Non-pigmented ciliary epithelial cell (primary cell): ENCODE results near the gene WDR35.

Experiments
- DNase-seq: peaks from one replicate; pipeline ENCODE4 v3.0.0-alpha.2; 2010; ENCODE audit warnings: low read depth

Gene WDR35

DNA sequence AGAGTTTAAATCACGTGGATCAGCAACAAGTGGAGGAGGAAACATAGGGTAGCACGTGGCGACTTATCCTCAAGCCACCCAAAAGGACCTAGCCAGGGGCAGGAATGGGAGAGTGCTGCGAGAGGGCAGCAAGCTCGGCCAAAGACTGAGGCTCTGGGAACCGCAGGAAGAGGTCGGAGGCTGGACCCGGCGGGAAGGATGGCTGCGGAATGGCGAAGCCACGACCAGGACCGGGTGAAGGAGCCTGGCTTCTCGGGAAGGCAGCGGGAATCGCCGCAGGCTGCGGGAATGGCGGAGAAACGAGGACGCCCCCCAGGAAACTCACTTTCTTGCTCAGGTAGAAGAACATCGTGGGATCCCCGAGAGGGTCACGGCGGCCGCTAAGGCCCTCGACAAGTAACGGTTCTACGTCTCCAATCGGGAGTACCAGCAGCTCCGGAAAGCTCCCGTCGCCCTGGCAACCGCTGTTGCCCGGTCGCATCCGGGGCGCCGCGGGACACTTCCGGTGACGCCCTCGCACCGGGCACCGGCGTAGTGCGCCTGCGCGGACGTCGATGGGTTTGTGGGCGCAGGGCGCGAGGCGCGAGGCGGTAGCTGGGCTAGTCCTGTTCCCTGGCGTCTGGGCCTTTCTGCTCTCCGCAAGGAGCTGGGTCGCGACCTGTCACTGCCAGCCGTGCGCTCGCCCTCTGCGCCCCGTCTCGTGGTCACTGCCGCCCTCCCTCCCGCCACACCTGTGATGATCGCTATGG, at the start of gene WDR35:
Gene WDR35 (minus strand): TSS at position 439 of the 749 bp plus-strand sequence. CDS start 90 bp downstream, at position 349.
- peak; percentile 35 for DNase-seq

DNA sequence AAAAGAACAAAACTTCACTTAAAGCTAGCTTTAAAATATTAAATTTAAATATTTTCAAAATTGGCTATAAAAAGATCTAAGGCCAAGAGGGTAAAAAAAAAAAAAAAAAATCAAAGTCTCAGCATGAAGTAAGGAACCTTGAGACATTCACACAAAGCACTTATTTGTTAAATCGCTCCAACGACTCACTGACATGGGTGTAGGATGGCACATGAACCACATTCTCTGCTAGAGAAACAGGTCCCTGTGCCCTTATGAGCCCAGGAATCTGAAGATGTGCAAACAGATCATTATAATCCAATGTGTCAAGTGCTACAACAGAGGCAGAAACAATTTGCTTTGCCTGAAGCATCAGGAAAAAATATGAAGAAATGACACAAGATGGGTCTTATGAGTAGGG, 47.8 kb upstream of the WDR35 start:
- DNase-seq: no peak

DNA sequence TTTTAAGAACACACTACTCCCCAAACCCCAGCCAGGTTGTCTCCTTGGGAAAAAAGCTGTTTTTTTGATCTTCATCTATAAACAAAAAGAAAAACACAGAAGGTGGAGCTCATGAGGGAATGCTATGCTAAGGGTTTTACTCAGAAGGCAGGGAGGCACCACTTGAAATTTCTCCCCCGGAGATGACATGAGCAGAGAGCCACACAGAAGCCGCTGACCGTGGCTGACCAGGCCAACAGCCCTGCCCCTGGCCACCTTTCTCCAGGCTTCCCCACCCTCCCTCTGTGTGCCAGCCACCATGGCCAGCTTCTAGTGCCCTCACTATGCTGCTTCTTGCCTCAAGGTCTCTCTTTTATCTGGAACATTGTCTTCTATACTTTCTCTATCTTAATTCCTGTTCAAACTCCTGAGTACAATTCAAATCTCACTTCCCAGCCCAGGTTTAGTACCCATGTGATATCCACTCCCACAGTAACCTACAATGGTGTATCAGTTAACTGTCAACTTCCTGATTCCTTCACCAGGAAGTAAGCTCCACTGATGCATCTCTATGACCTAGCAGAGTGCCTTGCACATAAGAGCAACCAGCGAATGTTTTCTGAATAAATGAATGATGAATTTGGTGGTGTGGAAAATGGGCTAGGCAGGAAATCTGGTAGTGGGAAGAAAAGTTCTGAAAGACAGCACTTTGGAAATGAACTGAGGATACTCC, 46.2 kb upstream of the WDR35 start:
- DNase-seq: no peak

- DNase-seq: no peak
Measured at GRCh38 chr2:20034821-20035220, 44.9 kb upstream of the WDR35 start.

DNA sequence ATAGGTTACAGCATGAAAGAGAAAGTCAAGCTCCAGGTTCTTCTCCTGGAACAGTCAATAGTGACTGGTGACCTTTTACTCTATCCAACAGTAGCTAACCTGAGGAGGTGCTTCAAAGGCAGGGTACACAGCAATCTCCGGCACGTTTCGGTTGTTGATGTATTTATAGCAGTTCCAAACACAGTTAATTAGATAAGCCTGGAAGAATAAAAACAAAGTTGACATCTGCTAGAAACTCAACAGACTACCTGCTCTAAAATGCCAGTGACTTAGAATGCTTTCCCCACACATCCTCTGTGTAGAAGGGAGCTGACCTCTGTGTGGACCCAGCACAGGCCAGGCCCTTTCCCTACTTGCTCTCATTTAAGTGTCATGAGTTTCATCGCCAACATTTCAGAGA, 44.3 kb upstream of the WDR35 start:
- DNase-seq: no peak

GRCh38 chr2:20033322-20033721, 43.4 kb upstream of the WDR35 start:
- no peak for DNase-seq

- DNase-seq: no peak
Measured at GRCh38 chr2:20030224-20030623, 40.3 kb upstream of the WDR35 start.

DNA sequence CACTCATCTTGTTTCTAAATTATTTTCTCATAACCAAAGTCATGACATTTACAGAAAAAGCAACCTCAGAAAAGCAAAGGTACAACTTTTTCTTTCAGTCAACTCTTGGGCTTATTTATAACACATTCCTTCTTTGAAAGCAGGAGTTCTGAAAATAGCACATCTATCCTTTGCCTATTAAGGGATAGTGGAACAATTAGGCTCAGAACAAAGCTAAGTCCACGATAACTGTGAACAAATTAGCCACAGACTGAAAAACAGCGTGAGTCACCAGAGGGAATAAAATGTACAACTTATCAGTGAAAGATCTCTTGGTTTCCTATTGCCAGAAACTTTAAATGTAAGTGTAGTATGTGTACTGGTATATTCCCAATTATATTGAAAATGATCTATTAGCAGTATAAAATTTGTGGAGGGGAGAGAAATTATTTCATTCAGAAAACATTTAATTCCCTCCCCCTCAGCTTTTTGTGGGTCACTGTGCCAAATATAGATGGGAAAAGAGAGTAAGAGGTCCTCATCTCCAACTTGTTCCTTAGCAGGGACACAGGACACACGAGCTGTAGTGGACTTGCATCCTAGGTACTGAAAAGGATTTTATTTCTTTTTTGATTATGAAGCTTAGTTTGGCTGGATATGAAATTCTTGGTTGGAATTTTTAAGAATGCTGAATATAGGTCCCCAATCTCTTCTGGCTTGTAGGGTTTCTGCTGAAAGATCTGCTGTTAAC, 38.0 kb upstream of the WDR35 start:
- no peak for DNase-seq

- no peak for DNase-seq
Measured at GRCh38 chr2:20027260-20027677, 37.4 kb upstream of the WDR35 start.

DNA sequence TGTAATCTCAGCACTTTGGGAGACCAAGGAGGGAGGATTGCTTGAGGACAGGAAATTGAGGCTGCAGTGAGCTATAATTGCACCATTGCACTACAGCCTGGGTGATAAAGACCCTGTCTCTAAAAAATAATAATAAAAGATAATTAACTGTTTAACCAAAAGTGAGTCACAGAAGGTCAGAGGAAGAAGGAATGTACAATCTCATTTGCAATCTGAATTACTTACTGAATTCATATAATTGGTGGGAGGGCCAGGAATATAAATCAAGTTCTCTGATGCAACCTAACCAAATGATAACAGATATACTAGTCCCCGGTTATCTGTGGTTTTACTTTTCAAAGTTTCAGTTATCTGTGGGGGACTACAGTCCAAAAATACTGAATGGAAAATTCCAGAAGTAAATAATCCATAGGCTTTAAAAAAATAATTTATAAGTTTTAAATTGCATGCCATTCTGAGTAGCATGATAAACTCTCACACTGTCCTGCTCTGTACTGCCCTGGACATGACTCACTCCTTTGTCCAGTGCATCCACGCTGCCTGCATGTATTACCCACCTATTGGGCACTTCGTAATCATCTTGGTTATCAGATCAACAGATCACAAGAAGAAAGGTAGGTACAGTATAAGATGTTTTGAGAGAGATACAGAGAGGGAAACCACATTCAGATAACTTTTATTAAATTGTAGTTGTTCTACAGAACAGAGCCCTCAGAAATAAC, 35.3 kb upstream of the WDR35 start:
- DNase-seq: no peak

- no peak for DNase-seq
Measured at GRCh38 chr2:20023688-20024087, 33.8 kb upstream of the WDR35 start.

GRCh38 chr2:20021405-20022009, 31.6 kb upstream of the WDR35 start:
- no peak for DNase-seq

DNA sequence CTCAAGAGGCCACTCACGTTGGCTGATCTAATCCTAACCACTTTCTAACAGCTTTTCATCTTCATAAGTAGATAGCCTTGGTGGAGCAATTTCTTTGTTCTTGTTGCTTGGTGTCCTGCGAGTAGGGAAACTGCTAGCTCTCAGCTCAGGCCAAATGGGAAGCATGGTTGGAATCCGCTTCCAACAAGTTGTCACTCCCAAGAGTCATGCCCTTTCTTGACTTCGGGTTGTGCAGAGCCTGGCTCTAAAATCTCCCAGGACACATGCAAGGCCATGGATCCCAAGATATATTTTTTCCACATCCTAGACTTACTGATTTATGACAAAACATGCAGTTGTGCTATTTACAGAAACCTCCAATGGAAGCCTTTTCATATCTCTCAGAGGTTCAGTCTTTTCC, 29.8 kb upstream of the WDR35 start:
- DNase-seq: no peak

DNA sequence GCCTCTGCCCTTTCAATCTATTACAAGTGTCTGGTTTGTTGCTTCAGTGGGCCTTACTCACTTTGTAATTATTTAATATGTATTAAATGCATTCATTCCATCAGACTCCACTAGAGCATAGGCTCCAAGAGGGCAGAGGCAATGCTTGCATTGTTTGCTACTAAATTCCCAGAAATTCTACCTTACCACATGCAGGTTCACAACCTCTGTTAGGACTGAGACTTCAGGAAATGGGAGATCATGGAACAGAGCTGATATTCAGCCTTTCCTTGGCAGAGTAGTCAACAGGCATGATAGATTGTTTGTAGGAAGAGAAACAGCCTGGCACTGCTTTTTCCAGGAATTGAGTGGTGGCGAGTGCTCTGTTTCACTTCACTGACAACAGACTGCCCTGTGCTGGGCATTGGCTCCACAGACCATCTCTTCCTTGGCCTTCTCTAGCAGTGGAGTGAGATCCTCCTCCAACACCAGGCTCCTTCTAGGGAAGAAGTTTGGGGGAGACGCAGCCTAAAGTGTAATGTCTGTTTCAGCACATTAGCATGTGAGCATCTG, 28.8 kb upstream of the WDR35 start:
- DNase-seq: no peak

DNA sequence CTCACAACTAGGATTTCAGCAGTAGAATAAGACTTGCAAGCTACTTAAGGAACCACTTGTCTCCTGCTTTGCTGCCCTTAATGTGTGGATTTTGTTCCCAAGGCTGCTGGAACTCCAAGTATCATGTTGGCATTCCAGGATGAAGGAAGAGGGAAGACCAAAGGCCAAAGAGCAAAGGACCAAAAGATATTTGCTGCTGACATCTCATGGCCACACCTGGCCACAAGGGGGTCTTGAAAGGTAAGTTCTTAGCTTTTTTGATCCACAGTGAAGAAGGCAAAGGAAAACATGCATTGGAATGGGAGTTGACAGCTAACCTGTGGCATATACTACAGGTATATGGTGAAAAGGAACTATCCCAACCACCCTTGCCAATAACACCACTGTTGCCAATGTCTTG, 26.4 kb upstream of the WDR35 start:
- DNase-seq: no peak

- no peak for DNase-seq
Measured at GRCh38 chr2:20015482-20016083, 25.7 kb upstream of the WDR35 start.

- no peak for DNase-seq
Measured at GRCh38 chr2:20013126-20013849, 23.4 kb upstream of the WDR35 start.

DNA sequence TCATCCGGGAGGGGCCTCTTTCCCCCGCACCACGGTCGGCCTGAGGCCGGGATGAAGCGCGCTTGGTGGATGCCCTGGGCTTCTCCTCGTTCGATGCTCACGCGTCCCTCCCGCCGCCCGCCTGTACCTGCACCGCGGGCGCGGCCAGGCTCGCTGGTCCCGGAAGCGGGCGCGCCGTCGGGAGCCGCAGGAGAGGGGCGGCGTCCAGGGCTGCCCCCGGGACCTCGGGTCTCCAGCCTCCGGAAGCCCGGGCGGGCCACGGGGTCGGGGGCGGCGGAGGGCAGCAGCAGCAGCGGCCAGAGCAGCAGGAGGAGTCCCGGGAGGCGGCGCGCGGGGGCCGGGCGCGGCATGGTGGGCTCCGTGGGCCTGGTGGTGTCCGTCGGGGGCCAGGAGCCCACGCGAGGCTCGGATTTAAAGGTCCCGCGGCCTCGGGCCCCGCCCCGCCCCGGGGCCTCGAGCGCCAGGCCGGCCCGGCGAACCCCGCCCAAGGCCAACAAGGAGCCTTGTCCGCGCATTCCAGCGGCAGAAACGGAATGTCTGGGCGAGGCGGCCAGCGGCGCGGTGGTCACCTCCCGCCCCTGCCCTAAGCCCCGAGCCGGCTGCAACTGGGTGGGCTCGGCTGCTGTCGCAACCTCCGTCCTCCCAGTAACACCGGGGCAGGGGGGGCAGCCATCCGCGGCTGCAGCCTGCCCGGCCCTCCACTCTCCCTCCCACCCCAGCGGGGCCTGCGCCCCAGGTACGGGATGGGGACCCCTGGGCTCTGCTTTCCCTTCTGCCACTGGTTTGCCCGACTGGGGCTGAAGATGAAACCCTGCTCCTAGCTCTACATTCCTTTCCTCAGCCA, 22.6 kb upstream of the WDR35 start, which contains the start of gene MATN3:
Gene MATN3 (minus strand): TSS at position 387 of the 844 bp plus-strand sequence. CDS start 37 bp downstream, at position 350.
- no peak for DNase-seq

DNA sequence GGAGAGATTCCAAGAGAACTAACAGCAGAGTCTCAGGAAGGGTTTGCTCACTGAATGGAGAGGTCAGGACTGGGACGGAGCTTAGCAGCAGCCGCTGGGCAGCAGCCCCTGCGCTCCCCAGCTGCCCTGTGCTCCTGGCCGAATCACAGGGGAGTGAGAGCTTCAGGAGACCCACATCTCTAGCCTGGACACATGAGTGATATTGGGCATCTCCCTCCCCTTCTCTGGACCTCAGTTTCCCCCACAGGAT, 22.1 kb upstream of the WDR35 start:
- no peak for DNase-seq
